ENCODE results near the gene GPD1L.
"Not testable (repeated sequence)": the region's sequence is repeated elsewhere in the genome, so short reads cannot be mapped to it uniquely, and the experiment has no call there.

GPD1L gene

GRCh38 chr3:32186097-32186496 is 79.7 kb downstream of the GPD1L start:
- DNase-seq, result no peak

- DNase-seq, result no peak
Measured at GRCh38 chr3:32186876-32187275, 80.5 kb downstream of the GPD1L start.

GRCh38 chr3:32189693-32190092 is 83.3 kb downstream of the GPD1L start:
- no peak for DNase-seq

DNA sequence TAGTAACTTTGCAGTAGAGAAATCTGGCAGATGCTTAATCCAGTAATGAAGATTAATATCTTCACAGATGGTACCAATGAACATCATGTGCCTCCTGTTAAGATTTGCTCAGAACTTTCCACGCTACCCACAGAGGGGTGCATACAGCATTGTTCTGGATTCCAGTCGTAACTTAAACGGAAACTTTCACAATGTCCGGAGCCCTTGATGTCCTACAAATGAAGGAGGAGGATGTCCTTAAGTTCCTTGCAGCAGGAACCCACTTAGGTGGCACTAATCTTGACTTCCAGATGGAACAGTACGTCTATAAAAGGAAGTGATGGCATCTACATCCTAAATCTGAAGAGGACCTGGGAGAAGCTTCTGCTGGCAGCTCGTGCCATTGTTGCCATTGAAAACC is 84.1 kb downstream of the GPD1L start:
- not testable (repeated sequence) for DNase-seq

- no peak for DNase-seq
Measured at GRCh38 chr3:32193101-32193500, 86.7 kb downstream of the GPD1L start.

DNA sequence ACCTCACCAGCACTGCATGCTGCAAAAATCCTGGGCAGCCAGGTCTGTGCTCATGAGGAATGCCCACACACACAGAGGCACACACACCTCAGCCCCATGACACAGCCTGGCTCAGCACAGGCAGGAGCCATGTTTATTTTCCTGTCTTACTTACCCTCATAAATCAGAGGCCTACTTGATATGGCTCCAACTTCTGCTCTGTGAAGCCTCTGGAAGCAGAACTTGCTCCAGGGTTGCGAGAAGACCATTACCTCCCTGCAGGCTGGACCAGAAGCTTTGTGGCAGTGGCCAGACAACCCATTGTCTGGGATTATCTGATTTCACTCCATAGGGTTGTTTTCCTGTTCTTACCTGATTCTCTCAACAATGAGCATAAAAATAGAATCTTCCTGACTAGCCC is 88.2 kb downstream of the GPD1L start:
- DNase-seq, result no peak

DNA sequence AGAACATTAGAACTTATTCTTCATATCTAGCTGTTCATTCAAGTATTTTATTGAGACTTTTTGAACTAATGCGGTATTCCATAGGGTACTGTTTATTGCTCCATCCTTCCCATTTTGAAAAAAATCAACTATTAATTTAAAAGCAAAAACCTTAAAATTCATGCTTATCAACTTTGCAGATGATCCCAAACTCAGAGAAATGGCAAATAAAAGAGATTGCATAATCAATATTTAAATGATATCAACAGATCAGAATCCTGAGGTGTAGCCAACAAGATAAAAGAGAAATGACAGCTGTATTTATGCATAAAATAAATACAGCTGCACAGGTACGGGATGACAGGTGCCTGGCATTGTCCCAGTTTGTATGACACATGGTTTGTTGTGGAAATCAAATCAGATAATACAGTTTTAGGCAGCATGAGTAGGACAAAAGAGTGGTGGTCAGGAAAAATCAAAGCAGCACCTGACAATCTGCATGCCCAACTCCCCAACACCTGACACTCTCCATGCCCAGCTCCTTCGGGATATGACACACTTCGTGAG is 89.6 kb downstream of the GPD1L start:
- no peak for DNase-seq

GRCh38 chr3:32197991-32198390 is 91.6 kb downstream of the GPD1L start:
- no peak for DNase-seq

GRCh38 chr3:32198714-32199113 is 92.3 kb downstream of the GPD1L start:
- DNase-seq, result no peak

GRCh38 chr3:32200490-32200889 is 94.1 kb downstream of the GPD1L start:
- DNase-seq, result no peak

- no peak for DNase-seq
Measured at GRCh38 chr3:32200992-32201758, 94.8 kb downstream of the GPD1L start.

DNA sequence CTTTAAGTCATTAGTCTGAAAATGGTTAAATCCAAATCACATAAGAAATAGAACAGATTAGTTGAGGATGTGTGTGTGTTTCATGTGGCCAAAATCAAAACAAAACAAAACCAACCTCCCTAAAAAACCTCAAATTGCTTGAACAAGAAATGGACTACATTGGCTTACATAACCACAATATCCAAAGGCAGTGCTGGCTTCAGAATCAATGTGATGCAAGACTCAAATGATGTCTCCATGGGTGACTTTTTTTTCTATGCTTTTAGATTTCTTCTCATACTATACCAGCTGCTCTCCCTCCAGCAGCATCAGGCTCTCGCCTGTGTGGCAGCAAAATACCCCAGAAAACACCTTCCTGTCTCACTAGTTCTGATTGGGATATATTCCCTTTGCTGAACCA is 96.1 kb downstream of the GPD1L start:
- DNase-seq, result no peak

GRCh38 chr3:32203854-32204253 is 97.4 kb downstream of the GPD1L start:
- DNase-seq, result no peak

DNA sequence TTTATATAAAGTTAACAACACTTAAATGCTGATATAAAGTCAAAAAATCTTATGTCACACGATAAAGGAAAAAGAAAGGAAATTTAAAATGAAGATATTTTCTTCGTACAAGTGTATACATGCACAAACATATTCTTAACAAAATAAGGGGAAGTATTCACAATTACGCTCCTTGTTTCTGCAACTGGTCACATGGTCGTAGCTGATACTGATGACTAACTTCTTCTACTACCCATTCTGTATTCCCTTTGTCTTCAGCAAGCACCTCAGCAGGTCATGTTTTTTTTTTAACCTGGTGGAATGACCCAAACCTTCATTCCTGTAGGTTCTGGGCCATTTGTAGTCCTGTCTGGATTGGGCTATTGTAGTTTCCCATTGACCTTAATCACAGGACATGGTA is 102.0 kb downstream of the GPD1L start:
- DNase-seq, result no peak

GRCh38 chr3:32215185-32215584 is 108.8 kb downstream of the GPD1L start:
- no peak for DNase-seq

- DNase-seq, result no peak
Measured at GRCh38 chr3:32216172-32216783, 109.9 kb downstream of the GPD1L start.

- DNase-seq, result no peak
Measured at GRCh38 chr3:32217339-32217738, 110.9 kb downstream of the GPD1L start.
